CD4-positive, alpha-beta T cell (primary cell): ENCODE measurements around the gene SOX13. TPM values are rescaled to one million over a fixed set of nuclear protein-coding genes. Genes with fewer than 3 reads are reported as not detected.

Source experiments
- ATAC-seq: fragments of 200-7000 bp; cut with Tn5 transposase; one replicate; pipeline ENCODE4 v1.10.0; 2022; ENCODE audit warnings: mild to moderate bottlenecking; ENCODE audit not compliant: poor library complexity
- CTCF ChIA-PET: fragments of 350-600 bp; sonication (Branson Sonifier 250); formaldehyde crosslinking; loops from one replicate; lab custom pipeline; 2021; ENCODE audit warnings: antibody characterized with exemption, inconsistent platforms; lab: Charles Lee
- POLR2A ChIA-PET: fragments of 350-600 bp; sonication (Branson Sonifier 250); formaldehyde crosslinking; loops from one replicate; lab custom pipeline; 2021; ENCODE audit warnings: antibody characterized with exemption, inconsistent platforms; lab: Charles Lee
- DNase-seq, 14 experiments: peaks; one replicate each; pipeline ENCODE4 v3.0.0-alpha.2; 2013 to 2020; ENCODE audit warnings: mixed read lengths in 2 of 14
- H3K27ac ChIP-seq, 2 donors: one replicate each; pipeline versions ENCODE4 v1.5.1 to v1.7.0; 2013; ENCODE audit warnings: low read length in 2 of 2, low read depth in 1 of 2, mild to moderate bottlenecking in 1 of 2
- H3K27me3 ChIP-seq, 2 experiments: 1 replicate in 1 of 2; 2 replicates in 1 of 2; pipeline versions ENCODE4 v1.6.1 to v1.7.0; 2013; ENCODE audit warnings: low read length in 2 of 2, control low read depth in 1 of 2, mild to moderate bottlenecking in 1 of 2, moderate library complexity in 1 of 2; ENCODE audit not compliant: insufficient read depth in 2 of 2, control insufficient read depth in 1 of 2
- H3K36me3 ChIP-seq: one replicate; pipeline ENCODE4 v1.6.1; 2013; ENCODE audit warnings: low read length, control low read depth; ENCODE audit not compliant: insufficient read depth
- H3K4me1 ChIP-seq: one replicate; pipeline ENCODE4 v1.6.1; 2013; ENCODE audit warnings: low read length, control low read depth; ENCODE audit not compliant: insufficient read depth
- H3K4me3 ChIP-seq: one replicate; pipeline ENCODE4 v1.5.1; 2013; ENCODE audit warnings: mild to moderate bottlenecking, low read length, moderate library complexity
- H3K9me3 ChIP-seq, 2 experiments: 1 replicate in 1 of 2; 2 replicates in 1 of 2; pipeline versions ENCODE4 v1.6.1 to v1.7.0; 2013; ENCODE audit warnings: low read length in 2 of 2, mild to moderate bottlenecking in 2 of 2, control low read depth in 1 of 2, moderate library complexity in 1 of 2; ENCODE audit not compliant: control insufficient read depth in 1 of 2, insufficient read depth in 1 of 2
- H3K27ac Mint-ChIP-seq: one replicate; pipeline ENCODE4 v1.8.0; 2020; ENCODE audit warnings: mixed read lengths
- H3K27me3 Mint-ChIP-seq: one replicate; pipeline ENCODE4 v1.8.0; 2021; ENCODE audit warnings: mixed read lengths
- H3K36me3 Mint-ChIP-seq: one replicate; pipeline ENCODE4 v1.8.0; 2021; ENCODE audit warnings: low read depth, mixed read lengths
- H3K4me1 Mint-ChIP-seq: one replicate; pipeline ENCODE4 v1.8.0; 2021; ENCODE audit warnings: low read depth, mixed read lengths
- H3K4me3 Mint-ChIP-seq: one replicate; pipeline ENCODE4 v1.8.0; 2020; ENCODE audit warnings: mild to moderate bottlenecking, mixed read lengths
- H3K9me3 Mint-ChIP-seq: one replicate; pipeline ENCODE4 v1.8.0; 2020; ENCODE audit warnings: mixed read lengths
- CTCF ChIP-seq: fragments of 200-600 bp; IDR thresholded peaks from one replicate; pipeline ENCODE4 v1.8.0; 2022; ENCODE audit warnings: antibody characterized with exemption, mild to moderate bottlenecking
- intact Hi-C, 2 experiments: fragments of 100-400 bp; cut with DNase I in 1 of 2; cut with micrococcal nuclease in 1 of 2; formaldehyde crosslinking; loops; one replicate each; pipeline versions ENCODE4 v1.15.1 to v1.9.0; 2023 to 2025; cut with DNase I, micrococcal nuclease
- total RNA-seq, 174 experiments: library from RNA in 2 of 174; stranded (reverse) in 2 of 174; gene quantifications; one replicate each; pipeline ENCODE4 v1.2.3 and lab custom pipeline; 2021 to 2026

SOX13 gene
- total RNA-seq, 2 experiments from 2014 or later: 1.8 to 1.9 TPM

GRCh38 chr1:204107892-204108291, 35.0 kb downstream of the SOX13 start:
- H3K36me3 Mint-ChIP-seq: no peaks in the 10 kb centered on the region
- H3K36me3 ChIP-seq: no peaks in the 10 kb centered on the region
- DNase-seq (no peak), ATAC-seq (no peak)
- POLR2A ChIA-PET: no interaction called here
- no peaks in the 10 kb centered on the region for H3K27me3 ChIP-seq
- H3K4me1 Mint-ChIP-seq: peaks cover 17% of the 10 kb centered on the region
- TF ChIP-seq CTCF: no peak
- H3K4me3 Mint-ChIP-seq: no peak overlapping the region
- H3K27me3 Mint-ChIP-seq: peaks cover 6% of the 10 kb centered on the region
- no peaks in the 10 kb centered on the region for H3K9me3 ChIP-seq
- H3K27ac Mint-ChIP-seq: no peak overlapping the region
- H3K27ac ChIP-seq: no peak overlapping the region
- no peaks in the 10 kb centered on the region for H3K9me3 Mint-ChIP-seq
- intact Hi-C loops: no loop called here
- peaks cover 32% of the 10 kb centered on the region for H3K4me1 ChIP-seq
- CTCF ChIA-PET: no interaction called here
- no peak overlapping the region for H3K4me3 ChIP-seq

GRCh38 chr1:204108312-204109141, 35.6 kb downstream of the SOX13 start:
- no peak overlapping the region for H3K27ac ChIP-seq
- Mint-ChIP-seq H3K4me3 (no peak overlapping the region), H3K9me3 (no peaks in the 10 kb centered on the region), H3K27me3 (peaks cover 6% of the 10 kb centered on the region), H3K27ac (no peak overlapping the region), H3K36me3 (no peaks in the 10 kb centered on the region), H3K4me1 (peaks cover 11% of the 10 kb centered on the region)
- H3K4me1 ChIP-seq: peaks cover 26% of the 10 kb centered on the region
- DNase-seq: no peak
- no peak overlapping the region for H3K4me3 ChIP-seq
- no peaks in the 10 kb centered on the region for H3K27me3 ChIP-seq
- POLR2A ChIA-PET: no interaction called here
- no peak for TF ChIP-seq CTCF
- no peaks in the 10 kb centered on the region for H3K36me3 ChIP-seq
- H3K9me3 ChIP-seq: no peaks in the 10 kb centered on the region
- ATAC-seq: no peak
- CTCF ChIA-PET: no interaction called here
- intact Hi-C loops: no loop called here

- Mint-ChIP-seq H3K27ac (no peak overlapping the region), H3K9me3 (no peaks in the 10 kb centered on the region), H3K4me3 (no peak overlapping the region), H3K4me1 (no peaks in the 10 kb centered on the region), H3K27me3 (no peaks in the 10 kb centered on the region), H3K36me3 (no peaks in the 10 kb centered on the region)
- H3K27ac ChIP-seq: no peak overlapping the region
- H3K9me3 ChIP-seq: no peaks in the 10 kb centered on the region
- ATAC-seq: no peak
- H3K36me3 ChIP-seq: no peaks in the 10 kb centered on the region
- DNase-seq: no peak
- H3K27me3 ChIP-seq: no peaks in the 10 kb centered on the region
- CTCF ChIA-PET: no interaction called here
- POLR2A ChIA-PET: no interaction called here
- H3K4me1 ChIP-seq: peaks cover 3% of the 10 kb centered on the region
- no peak for TF ChIP-seq CTCF
- intact Hi-C loops: no loop called here
- no peak overlapping the region for H3K4me3 ChIP-seq
Observed at GRCh38 chr1:204110894-204111633, 38.1 kb downstream of the SOX13 start.
